Cerebellar nuclear complex (tissue), 1 donor: Measurements from ENCODE around the gene ADAM12.
"Not testable (repeated sequence)": the region's sequence is repeated elsewhere in the genome, so short reads cannot be mapped to it uniquely, and the experiment has no call there.

ENCODE experiments used
- DNase-seq, 2 experiments: peaks; one replicate each; lab custom pipeline; 2025; lab: John Stamatoyannopoulos, UW

ADAM12 gene

GRCh38 chr10:126054191-126054590, 334.1 kb downstream of the ADAM12 start:
- no peak for DNase-seq

- DNase-seq, result no peak
These were observed 336.1 kb downstream of the ADAM12 start for GRCh38 chr10:126052171-126052570.

- no peak for DNase-seq
These were observed 338.2 kb downstream of the ADAM12 start for GRCh38 chr10:126049759-126050700.

- not testable (repeated sequence) for DNase-seq
These were observed 340.5 kb downstream of the ADAM12 start for GRCh38 chr10:126047749-126048148.

GRCh38 chr10:126046831-126047230, 341.4 kb downstream of the ADAM12 start:
- DNase-seq, result no peak

GRCh38 chr10:126045861-126046260, 342.4 kb downstream of the ADAM12 start:
- DNase-seq, result no peak

- no peak for DNase-seq
These were observed 344.9 kb downstream of the ADAM12 start for GRCh38 chr10:126043389-126043788.

GRCh38 chr10:126042906-126043305, 345.4 kb downstream of the ADAM12 start:
- DNase-seq, result no peak

GRCh38 chr10:126042354-126042753, 345.9 kb downstream of the ADAM12 start:
- DNase-seq, result no peak

- DNase-seq, result no peak
These were observed 346.5 kb downstream of the ADAM12 start for GRCh38 chr10:126041804-126042231.

- no peak for DNase-seq
These were observed 347.2 kb downstream of the ADAM12 start for GRCh38 chr10:126041117-126041516.

GRCh38 chr10:126037946-126038345, 350.3 kb downstream of the ADAM12 start:
- DNase-seq, result no peak

GRCh38 chr10:126036515-126036914, 351.8 kb downstream of the ADAM12 start:
- no peak for DNase-seq

GRCh38 chr10:126034586-126034985, 353.7 kb downstream of the ADAM12 start:
- no peak for DNase-seq

GRCh38 chr10:126029999-126030398, 358.3 kb downstream of the ADAM12 start:
- no peak for DNase-seq

GRCh38 chr10:126027692-126028091, 360.6 kb downstream of the ADAM12 start:
- DNase-seq, result no peak

- DNase-seq, result no peak
These were observed 365.4 kb downstream of the ADAM12 start for GRCh38 chr10:126022841-126023240.

GRCh38 chr10:126021833-126022500, 366.3 kb downstream of the ADAM12 start:
- DNase-seq, result no peak

GRCh38 chr10:126017961-126018560, 370.2 kb downstream of the ADAM12 start:
- DNase-seq, result no peak

GRCh38 chr10:126016882-126017281, 371.4 kb downstream of the ADAM12 start:
- no peak for DNase-seq

GRCh38 chr10:126016156-126016805, 372.0 kb downstream of the ADAM12 start:
- no peak for DNase-seq

- DNase-seq, result no peak
These were observed 372.9 kb downstream of the ADAM12 start for GRCh38 chr10:126015413-126015812.
